SJSA1 (cell line): ENCODE results near the gene CD28. TPM values are rescaled to one million over a fixed set of nuclear protein-coding genes. Genes with fewer than 3 reads are reported as not detected.

Source experiments
- DNase-seq, 2 experiments: peaks; one replicate each; pipeline ENCODE4 v3.0.0-alpha.2; 2015 to 2020; ENCODE audit warnings: low spot score in 2 of 2, low read depth in 1 of 2
- H3K27ac ChIP-seq: fragments of 250-450 bp; sonication (Bioruptor Pico); 2 replicates; pipeline ENCODE4 v1.5.1; 2020; ENCODE audit warnings: mild to moderate bottlenecking, moderate library complexity
- H3K27me3 ChIP-seq: fragments of 250-450 bp; sonication (Bioruptor Pico); replicated peaks from 2 replicates; pipeline ENCODE4 v1.5.1; 2020; ENCODE audit warnings: mild to moderate bottlenecking, moderate library complexity
- H3K36me3 ChIP-seq: fragments of 250-450 bp; sonication (Bioruptor Pico); 2 replicates; pipeline ENCODE4 v1.5.1; 2020; ENCODE audit warnings: mild to moderate bottlenecking
- H3K4me1 ChIP-seq: fragments of 250-450 bp; sonication (Bioruptor Pico); replicated peaks from 2 replicates; pipeline ENCODE4 v1.6.1; 2021; ENCODE audit warnings: mild to moderate bottlenecking
- H3K4me3 ChIP-seq: fragments of 250-450 bp; sonication (Bioruptor Pico); 2 replicates; pipeline ENCODE4 v1.5.1; 2020; ENCODE audit warnings: mild to moderate bottlenecking
- H3K9me3 ChIP-seq: fragments of 250-450 bp; sonication (Bioruptor Pico); replicated peaks from 2 replicates; pipeline ENCODE4 v1.5.1; 2020; ENCODE audit warnings: mild to moderate bottlenecking
- total RNA-seq: library from RNA; depleted of rRNA; stranded (reverse); fragments of >200 nt; shearing (Covaris generic); gene quantifications from 2 replicates; pipeline ENCODE4 v1.2.3, GENCODE V29; 2014

CD28 gene
- total RNA-seq, 1 experiment from 2014 or later, result not detected

- no peak overlapping the region for H3K4me3 ChIP-seq
- H3K27ac ChIP-seq, result no peak overlapping the region
- H3K9me3 ChIP-seq, result no peaks in the 10 kb centered on the region
- no peak for DNase-seq
- no peaks in the 10 kb centered on the region for H3K36me3 ChIP-seq
- H3K27me3 ChIP-seq, result no peaks in the 10 kb centered on the region
- H3K4me1 ChIP-seq, result no peaks in the 10 kb centered on the region
Measured at GRCh38 chr2:203732953-203733510, 26.6 kb downstream of the CD28 start.

- Histone ChIP-seq H3K9me3 (no peaks in the 10 kb centered on the region), H3K4me3 (no peak overlapping the region), H3K4me1 (no peaks in the 10 kb centered on the region), H3K36me3 (no peaks in the 10 kb centered on the region), H3K27me3 (no peaks in the 10 kb centered on the region), H3K27ac (no peak overlapping the region)
- no peak for DNase-seq
Measured at GRCh38 chr2:203733684-203734083, 27.2 kb downstream of the CD28 start.

GRCh38 chr2:203734276-203734983 lies 28.0 kb downstream of the CD28 start:
- Histone ChIP-seq H3K36me3 (no peaks in the 10 kb centered on the region), H3K27ac (no peak overlapping the region), H3K4me1 (no peaks in the 10 kb centered on the region), H3K9me3 (no peaks in the 10 kb centered on the region), H3K4me3 (no peak overlapping the region), H3K27me3 (no peaks in the 10 kb centered on the region)
- DNase-seq, result no peak

GRCh38 chr2:203737360-203737759 lies 30.9 kb downstream of the CD28 start:
- H3K36me3 ChIP-seq, result no peaks in the 10 kb centered on the region
- no peaks in the 10 kb centered on the region for H3K4me1 ChIP-seq
- H3K9me3 ChIP-seq, result no peaks in the 10 kb centered on the region
- H3K27me3 ChIP-seq, result no peaks in the 10 kb centered on the region
- no peak for DNase-seq
- H3K27ac ChIP-seq, result no peak overlapping the region
- no peak overlapping the region for H3K4me3 ChIP-seq

- Histone ChIP-seq H3K4me1 (peaks cover 5% of the 10 kb centered on the region), H3K27ac (no peak overlapping the region), H3K36me3 (no peaks in the 10 kb centered on the region), H3K27me3 (no peaks in the 10 kb centered on the region), H3K4me3 (no peak overlapping the region), H3K9me3 (no peaks in the 10 kb centered on the region)
- DNase-seq, result no peak
Measured at GRCh38 chr2:203739351-203739750, 32.9 kb downstream of the CD28 start.

GRCh38 chr2:203740871-203741281 lies 34.4 kb downstream of the CD28 start:
- H3K27ac ChIP-seq, result no peak overlapping the region
- no peak overlapping the region for H3K4me3 ChIP-seq
- peaks cover 5% of the 10 kb centered on the region for H3K4me1 ChIP-seq
- no peaks in the 10 kb centered on the region for H3K9me3 ChIP-seq
- H3K27me3 ChIP-seq, result no peaks in the 10 kb centered on the region
- H3K36me3 ChIP-seq, result no peaks in the 10 kb centered on the region
- no peak for DNase-seq

GRCh38 chr2:203741566-203741965 lies 35.1 kb downstream of the CD28 start:
- Histone ChIP-seq H3K4me3 (no peak overlapping the region), H3K9me3 (no peaks in the 10 kb centered on the region), H3K27me3 (no peaks in the 10 kb centered on the region), H3K27ac (no peak overlapping the region), H3K36me3 (no peaks in the 10 kb centered on the region), H3K4me1 (peaks cover 5% of the 10 kb centered on the region)
- no peak for DNase-seq

GRCh38 chr2:203743441-203743981 lies 37.1 kb downstream of the CD28 start:
- no peak for DNase-seq
- Histone ChIP-seq H3K36me3 (no peaks in the 10 kb centered on the region), H3K4me1 (peaks cover 5% of the 10 kb centered on the region), H3K9me3 (no peaks in the 10 kb centered on the region), H3K27ac (no peak overlapping the region), H3K27me3 (no peaks in the 10 kb centered on the region), H3K4me3 (no peak overlapping the region)

- Histone ChIP-seq H3K4me1 (peaks cover 5% of the 10 kb centered on the region), H3K27ac (no peak overlapping the region), H3K9me3 (no peaks in the 10 kb centered on the region), H3K36me3 (no peaks in the 10 kb centered on the region), H3K27me3 (no peaks in the 10 kb centered on the region), H3K4me3 (no peak overlapping the region)
- peak in 1 of 2 experiments; percentile 6 for DNase-seq
Measured at GRCh38 chr2:203744091-203744490, 37.7 kb downstream of the CD28 start.

- no peak overlapping the region for H3K4me3 ChIP-seq
- H3K9me3 ChIP-seq, result no peaks in the 10 kb centered on the region
- peaks cover 5% of the 10 kb centered on the region for H3K4me1 ChIP-seq
- H3K27me3 ChIP-seq, result no peaks in the 10 kb centered on the region
- DNase-seq, result no peak
- H3K27ac ChIP-seq, result no peak overlapping the region
- H3K36me3 ChIP-seq, result no peaks in the 10 kb centered on the region
Measured at GRCh38 chr2:203745267-203745666, 38.8 kb downstream of the CD28 start.

GRCh38 chr2:203748331-203749126 lies 42.1 kb downstream of the CD28 start:
- H3K4me3 ChIP-seq, result no peak overlapping the region
- no peak overlapping the region for H3K27ac ChIP-seq
- peaks cover 5% of the 10 kb centered on the region for H3K4me1 ChIP-seq
- DNase-seq, result no peak
- H3K36me3 ChIP-seq, result no peaks in the 10 kb centered on the region
- H3K9me3 ChIP-seq, result no peaks in the 10 kb centered on the region
- H3K27me3 ChIP-seq, result no peaks in the 10 kb centered on the region

- Histone ChIP-seq H3K36me3 (no peaks in the 10 kb centered on the region), H3K4me1 (no peaks in the 10 kb centered on the region), H3K4me3 (no peak overlapping the region), H3K27me3 (no peaks in the 10 kb centered on the region), H3K9me3 (no peaks in the 10 kb centered on the region), H3K27ac (no peak overlapping the region)
- no peak for DNase-seq
Measured at GRCh38 chr2:203750346-203751068, 44.1 kb downstream of the CD28 start.

GRCh38 chr2:203751685-203752271 lies 45.3 kb downstream of the CD28 start:
- H3K27me3 ChIP-seq, result no peaks in the 10 kb centered on the region
- no peak for DNase-seq
- H3K4me1 ChIP-seq, result no peaks in the 10 kb centered on the region
- no peaks in the 10 kb centered on the region for H3K9me3 ChIP-seq
- H3K36me3 ChIP-seq, result no peaks in the 10 kb centered on the region
- no peak overlapping the region for H3K4me3 ChIP-seq
- no peak overlapping the region for H3K27ac ChIP-seq
